SK-N-SH treated with all-trans-retinoic acid at 6 μM for 48 hours (cell line): Measurements from ENCODE around the gene IYD.

Experiments used
- ARNTL ChIP-seq: fragments of 450-650 bp; formaldehyde crosslinking; IDR thresholded peaks from 2 replicates; pipeline ENCODE4 v1.5.0; 2020; ENCODE audit warnings: low read depth, mild to moderate bottlenecking, moderate library complexity, borderline replicate concordance
- GLIS3 ChIP-seq: fragments of 250-450 bp; sonication (Bioruptor Pico); IDR thresholded peaks from 2 replicates; pipeline ENCODE4 v1.5.0; 2020; ENCODE audit warnings: mild to moderate bottlenecking, moderate library complexity
- ISL1 ChIP-seq: fragments of 250-450 bp; sonication (Bioruptor Pico); IDR thresholded peaks from 2 replicates; pipeline ENCODE4 v2.1.2; 2022; ENCODE audit warnings: mild to moderate bottlenecking, moderate library complexity
- OSR1 ChIP-seq: fragments of 250-450 bp; sonication (Bioruptor Pico); IDR thresholded peaks from 2 replicates; pipeline ENCODE4 v1.8.0; 2022; ENCODE audit warnings: moderate library complexity, mild to moderate bottlenecking, inconsistent platforms
- PATZ1 ChIP-seq: fragments of 250-450 bp; sonication (Bioruptor Pico); IDR thresholded peaks from 2 replicates; pipeline ENCODE4 v1.8.0; 2020; ENCODE audit warnings: mild to moderate bottlenecking, moderate library complexity, borderline replicate concordance
- TCF4 ChIP-seq: fragments of 250-450 bp; sonication (Bioruptor Pico); IDR thresholded peaks from 2 replicates; pipeline ENCODE4 v1.8.0; 2021; ENCODE audit warnings: mild to moderate bottlenecking, moderate library complexity, borderline replicate concordance
- TSHZ2 ChIP-seq: fragments of 250-450 bp; sonication (Bioruptor Pico); IDR thresholded peaks from 2 replicates; pipeline ENCODE4 v1.5.0; 2020; ENCODE audit warnings: mild to moderate bottlenecking, moderate library complexity
- ZFP3 ChIP-seq: fragments of 250-450 bp; sonication (Bioruptor Pico); IDR thresholded peaks from 2 replicates; pipeline ENCODE4 v1.5.0; 2020; ENCODE audit warnings: mild to moderate bottlenecking, moderate library complexity
- ZFP30 ChIP-seq: fragments of 450-650 bp; formaldehyde crosslinking; IDR thresholded peaks from 2 replicates; pipeline ENCODE4 v1.5.0; 2022; ENCODE audit warnings: mild to moderate bottlenecking, moderate library complexity
- ZNF70 ChIP-seq: fragments of 450-650 bp; formaldehyde crosslinking; IDR thresholded peaks from 2 replicates; pipeline ENCODE4 v1.5.0; 2020; ENCODE audit warnings: mild to moderate bottlenecking, moderate library complexity
- ZNF8 ChIP-seq: fragments of 450-650 bp; formaldehyde crosslinking; IDR thresholded peaks from 2 replicates; pipeline ENCODE4 v1.5.0; 2020; ENCODE audit warnings: mild to moderate bottlenecking, moderate library complexity

- TF ChIP-seq TSHZ2 (CRISPR knock-in tag) (no peak), PATZ1 (CRISPR knock-in tag) (no peak), TCF4 (CRISPR knock-in tag) (no peak), ZFP3 (CRISPR knock-in tag) (no peak), ZNF70 (no peak), ISL1 (CRISPR knock-in tag) (no peak), OSR1 (CRISPR knock-in tag) (no peak), ZNF8 (no peak), ARNTL (CRISPR knock-in tag) (no peak), GLIS3 (CRISPR knock-in tag) (no peak), ZFP30 (CRISPR knock-in tag) (no peak)
Observed at GRCh38 chr6:150420428-150420827, 51.6 kb downstream of the IYD start.
